Neuron (in vitro differentiated cells): ENCODE data around the gene ATP5MG.

ENCODE experiments used
- H2AFZ ChIP-seq: one replicate; pipeline ENCODE4 v1.6.1; 2013; ENCODE audit warnings: low read depth, mild to moderate bottlenecking, inconsistent platforms, low read length, moderate library complexity
- H3K27me3 ChIP-seq: one replicate; pipeline ENCODE4 v1.6.1; 2013; ENCODE audit warnings: low read length; ENCODE audit not compliant: insufficient read depth
- H3K36me3 ChIP-seq: one replicate; pipeline ENCODE4 v1.6.1; 2013; ENCODE audit warnings: low read length; ENCODE audit not compliant: insufficient read depth
- H3K4me1 ChIP-seq: one replicate; pipeline ENCODE4 v1.6.1; 2013; ENCODE audit warnings: low read length; ENCODE audit not compliant: insufficient read depth
- H3K4me3 ChIP-seq: 2 replicates; pipeline ENCODE4 v1.5.1; 2013; ENCODE audit warnings: mild to moderate bottlenecking, low read length, moderate library complexity
- H3K9me3 ChIP-seq: one replicate; pipeline ENCODE4 v1.6.1; 2013; ENCODE audit warnings: low read length

ATP5MG gene

GRCh38 chr11:118401151-118401879 is at the start of gene ATP5MG:
ATP5MG (plus strand) TSS chr11:118401606; CDS start chr11:118401666, 60 bp downstream.
- Histone ChIP-seq H3K27me3 (no peaks in the 10 kb centered on the region), H3K9me3 (no peaks in the 10 kb centered on the region), H2AFZ (peak within 1 kb of the TSS; percentile 41), H3K4me1 (peaks cover 14% of the 10 kb centered on the region), H3K4me3 (peak within 1 kb of the TSS; percentile 83), H3K36me3 (peaks cover 24% of the 10 kb centered on the region)

- no peaks in the 10 kb centered on the region for H3K9me3 ChIP-seq
- peaks cover 19% of the 10 kb centered on the region for H3K27me3 ChIP-seq
- no peaks in the 10 kb centered on the region for H3K36me3 ChIP-seq
- no peak overlapping the region for H2AFZ ChIP-seq
- no peaks in the 10 kb centered on the region for H3K4me1 ChIP-seq
- H3K4me3 ChIP-seq = no peak overlapping the region
Measured at GRCh38 chr11:118353084-118353710, 48.2 kb upstream of the ATP5MG start.

- peaks cover 5% of the 10 kb centered on the region for H3K4me1 ChIP-seq
- H3K4me3 ChIP-seq = no peak overlapping the region
Measured at GRCh38 chr11:118358071-118358470, 43.3 kb upstream of the ATP5MG start.

GRCh38 chr11:118359295-118359958 is 42.0 kb upstream of the ATP5MG start, which contains the start of gene UBE4A:
UBE4A (plus strand) TSS chr11:118359600; CDS start chr11:118365081, 5,481 bp downstream.
- no peaks in the 10 kb centered on the region for H3K27me3 ChIP-seq
- peak within 1 kb of the TSS; percentile 90 for H3K4me3 ChIP-seq
- H3K4me1 ChIP-seq = peaks cover 5% of the 10 kb centered on the region
- peak within 1 kb of the TSS; percentile 70 for H2AFZ ChIP-seq
- no peaks in the 10 kb centered on the region for H3K36me3 ChIP-seq
- no peaks in the 10 kb centered on the region for H3K9me3 ChIP-seq

More at GRCh38 chr11:118358071-118358470, 43.3 kb upstream of the ATP5MG start:
- Histone ChIP-seq H3K27me3 (no peaks in the 10 kb centered on the region), H3K36me3 (no peaks in the 10 kb centered on the region), H2AFZ (no peak overlapping the region), H3K9me3 (no peaks in the 10 kb centered on the region)

- H3K4me3 ChIP-seq = no peak overlapping the region
- peaks cover 34% of the 10 kb centered on the region for H3K36me3 ChIP-seq
- no peaks in the 10 kb centered on the region for H3K9me3 ChIP-seq
- peaks cover 2% of the 10 kb centered on the region for H3K4me1 ChIP-seq
- H2AFZ ChIP-seq = no peak overlapping the region
- no peaks in the 10 kb centered on the region for H3K27me3 ChIP-seq
Measured at GRCh38 chr11:118364956-118365615, 36.3 kb upstream of the ATP5MG start.

- H3K4me3 ChIP-seq = no peak overlapping the region
- no peaks in the 10 kb centered on the region for H3K4me1 ChIP-seq
- no peaks in the 10 kb centered on the region for H3K9me3 ChIP-seq
- H3K36me3 ChIP-seq = peaks cover 43% of the 10 kb centered on the region
- no peaks in the 10 kb centered on the region for H3K27me3 ChIP-seq
- no peak overlapping the region for H2AFZ ChIP-seq
Measured at GRCh38 chr11:118366287-118366686, 35.1 kb upstream of the ATP5MG start.

- H2AFZ ChIP-seq = no peak overlapping the region
- no peak overlapping the region for H3K4me3 ChIP-seq
- no peaks in the 10 kb centered on the region for H3K9me3 ChIP-seq
- peaks cover 72% of the 10 kb centered on the region for H3K36me3 ChIP-seq
- no peaks in the 10 kb centered on the region for H3K4me1 ChIP-seq
- no peaks in the 10 kb centered on the region for H3K27me3 ChIP-seq
Measured at GRCh38 chr11:118370774-118371173, 30.6 kb upstream of the ATP5MG start.

- no peaks in the 10 kb centered on the region for H3K4me1 ChIP-seq
- no peak overlapping the region for H2AFZ ChIP-seq
- peaks cover 76% of the 10 kb centered on the region for H3K36me3 ChIP-seq
- no peaks in the 10 kb centered on the region for H3K27me3 ChIP-seq
- no peak overlapping the region for H3K4me3 ChIP-seq
- no peaks in the 10 kb centered on the region for H3K9me3 ChIP-seq
Measured at GRCh38 chr11:118373263-118373662, 28.1 kb upstream of the ATP5MG start.

GRCh38 chr11:118373871-118374270 is 27.5 kb upstream of the ATP5MG start:
- H3K4me3 ChIP-seq = no peak overlapping the region
- H3K9me3 ChIP-seq = no peaks in the 10 kb centered on the region
- H3K27me3 ChIP-seq = no peaks in the 10 kb centered on the region
- no peaks in the 10 kb centered on the region for H3K4me1 ChIP-seq
- H2AFZ ChIP-seq = no peak overlapping the region
- peaks cover 76% of the 10 kb centered on the region for H3K36me3 ChIP-seq

- Histone ChIP-seq H2AFZ (no peak overlapping the region), H3K9me3 (no peaks in the 10 kb centered on the region), H3K27me3 (no peaks in the 10 kb centered on the region), H3K4me3 (no peak overlapping the region), H3K36me3 (peaks cover 77% of the 10 kb centered on the region), H3K4me1 (no peaks in the 10 kb centered on the region)
Measured at GRCh38 chr11:118374729-118375128, 26.7 kb upstream of the ATP5MG start.

GRCh38 chr11:118375978-118376377 is 25.4 kb upstream of the ATP5MG start:
- H3K9me3 ChIP-seq = no peaks in the 10 kb centered on the region
- no peaks in the 10 kb centered on the region for H3K4me1 ChIP-seq
- H3K36me3 ChIP-seq = peaks cover 81% of the 10 kb centered on the region
- H2AFZ ChIP-seq = no peak overlapping the region
- H3K4me3 ChIP-seq = no peak overlapping the region
- no peaks in the 10 kb centered on the region for H3K27me3 ChIP-seq

- no peak overlapping the region for H3K4me3 ChIP-seq
- H3K27me3 ChIP-seq = no peaks in the 10 kb centered on the region
- no peaks in the 10 kb centered on the region for H3K4me1 ChIP-seq
- H3K36me3 ChIP-seq = peaks cover 82% of the 10 kb centered on the region
- H2AFZ ChIP-seq = no peak overlapping the region
- H3K9me3 ChIP-seq = no peaks in the 10 kb centered on the region
Measured at GRCh38 chr11:118379497-118379896, 21.9 kb upstream of the ATP5MG start.

GRCh38 chr11:118380571-118380970 is 20.8 kb upstream of the ATP5MG start:
- H3K9me3 ChIP-seq = no peaks in the 10 kb centered on the region
- H3K4me3 ChIP-seq = no peak overlapping the region
- no peaks in the 10 kb centered on the region for H3K4me1 ChIP-seq
- peaks cover 84% of the 10 kb centered on the region for H3K36me3 ChIP-seq
- H2AFZ ChIP-seq = no peak overlapping the region
- H3K27me3 ChIP-seq = no peaks in the 10 kb centered on the region
